ENCODE data around the gene BNIPL. TPM values are rescaled to one million over a fixed set of nuclear protein-coding genes. Genes with fewer than 3 reads are reported as not detected.

Gene BNIPL, protein sequence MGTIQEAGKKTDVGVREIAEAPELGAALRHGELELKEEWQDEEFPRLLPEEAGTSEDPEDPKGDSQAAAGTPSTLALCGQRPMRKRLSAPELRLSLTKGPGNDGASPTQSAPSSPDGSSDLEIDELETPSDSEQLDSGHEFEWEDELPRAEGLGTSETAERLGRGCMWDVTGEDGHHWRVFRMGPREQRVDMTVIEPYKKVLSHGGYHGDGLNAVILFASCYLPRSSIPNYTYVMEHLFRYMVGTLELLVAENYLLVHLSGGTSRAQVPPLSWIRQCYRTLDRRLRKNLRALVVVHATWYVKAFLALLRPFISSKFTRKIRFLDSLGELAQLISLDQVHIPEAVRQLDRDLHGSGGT
- polyA plus RNA-seq (ENCODE audit: insufficient read length in 3 of 3): 1 to 10 TPM; 1.0 to 2.5 (median 1.7) TPM

DNA sequence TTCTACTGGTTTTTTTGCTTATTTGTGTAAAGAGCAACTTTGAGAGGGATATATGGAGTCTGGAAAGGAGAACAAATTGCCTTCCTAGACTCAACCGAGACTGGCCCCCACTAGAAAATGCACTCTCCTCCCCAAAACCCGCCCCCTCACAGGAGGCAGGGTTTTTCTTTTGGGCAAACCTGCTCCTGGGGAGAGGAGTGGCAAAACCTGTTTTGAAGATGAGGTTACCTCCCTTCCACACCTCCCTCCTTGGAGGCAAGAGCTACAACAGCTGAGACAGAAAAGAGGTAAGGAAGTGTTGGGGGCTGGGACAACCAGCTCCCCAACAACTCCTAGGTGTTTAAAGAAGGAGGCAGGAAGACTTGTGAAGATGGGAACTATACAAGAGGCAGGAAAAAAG lies at the start of gene BNIPL:
Gene BNIPL, plus strand, starts transcription at position 231 of the 400 bp plus-strand sequence. Its CDS starts 140 bp downstream, at position 371.
- no peak for DNase-seq (ENCODE audit: low read depth in 3 of 3, low spot score in 2 of 3)

DNA sequence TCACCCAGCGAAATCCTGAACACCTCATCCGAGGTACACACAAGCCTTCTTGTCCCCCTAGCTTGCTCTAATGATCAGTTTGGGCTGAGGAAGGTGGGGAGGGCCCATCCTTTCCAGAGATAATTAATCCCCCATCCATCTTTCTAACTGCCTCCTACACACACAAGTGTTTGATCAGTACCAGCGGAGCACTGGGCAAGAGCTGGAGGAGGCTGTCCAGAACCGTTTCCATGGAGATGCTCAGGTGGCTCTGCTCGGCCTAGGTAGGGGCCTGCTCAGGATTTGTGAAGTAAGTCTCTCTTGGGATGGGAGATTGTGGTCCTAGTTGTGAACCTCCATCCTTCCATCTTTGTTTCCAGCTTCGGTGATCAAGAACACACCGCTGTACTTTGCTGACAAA lies 48.5 kb upstream of the BNIPL start:
- no peak for DNase-seq (ENCODE audit: low read depth in 3 of 3, low spot score in 2 of 3)

DNA sequence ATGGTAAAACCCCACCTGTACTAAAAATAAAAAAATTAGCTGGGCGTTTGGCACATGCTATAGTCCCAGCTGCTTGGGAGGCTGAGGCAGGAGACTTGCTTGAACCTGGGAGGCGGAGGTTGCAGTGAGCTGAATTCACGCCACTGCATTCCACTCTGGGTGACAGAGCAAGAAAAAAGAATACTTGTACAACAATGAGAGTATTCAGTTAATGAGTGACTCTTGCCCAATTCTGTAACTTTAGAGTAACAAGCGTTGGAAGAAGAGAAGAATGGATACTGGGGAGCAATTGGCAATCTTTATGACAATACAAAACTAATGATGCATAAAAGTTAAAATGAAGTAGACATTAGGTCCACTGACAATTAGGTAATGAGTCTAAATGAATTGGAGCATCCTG lies 43.8 kb upstream of the BNIPL start:
- DNase-seq (ENCODE audit: low read depth in 3 of 3, low spot score in 2 of 3): no peak

DNA sequence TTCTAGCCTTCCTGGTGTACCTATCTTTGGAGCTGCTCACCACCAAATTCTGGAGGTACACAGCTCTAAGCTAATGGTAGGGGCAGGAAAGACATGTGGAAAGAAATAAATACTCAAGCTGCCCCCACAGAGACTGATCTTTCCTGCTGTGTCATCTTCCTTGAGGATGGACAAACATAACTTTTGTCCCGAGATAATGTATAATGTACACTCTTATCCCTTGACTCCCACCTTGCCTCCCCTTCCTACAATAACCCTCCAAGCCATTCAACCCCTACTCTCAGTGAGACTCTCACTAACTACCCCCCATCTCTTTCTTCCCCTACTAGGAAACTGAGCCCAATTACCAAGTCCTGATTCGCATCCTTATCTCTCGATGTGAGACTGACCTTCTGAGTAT lies 42.1 kb upstream of the BNIPL start:
- no peak for DNase-seq (ENCODE audit: low read depth in 3 of 3, low spot score in 2 of 3)

DNA sequence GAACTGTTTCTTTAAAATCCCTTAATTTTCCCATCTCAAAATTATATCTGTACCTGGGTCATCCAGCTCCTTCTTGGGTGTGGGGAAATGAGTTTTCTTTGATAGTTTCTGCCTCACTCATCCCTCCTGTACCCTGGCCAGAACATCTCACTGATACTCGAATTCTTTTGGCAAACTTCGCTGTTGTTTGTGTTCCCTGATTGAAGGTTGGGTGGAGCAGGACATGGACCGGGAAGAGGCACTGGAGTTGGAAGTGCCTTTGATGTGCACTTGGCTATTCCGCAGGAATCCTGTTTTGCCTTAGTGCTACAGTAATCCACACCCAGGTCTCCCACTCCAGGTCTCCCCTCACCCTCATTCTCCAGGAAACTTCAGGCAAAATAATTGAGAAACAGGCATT lies 40.9 kb upstream of the BNIPL start:
- no peak for DNase-seq (ENCODE audit: low read depth in 3 of 3, low spot score in 2 of 3)

DNA sequence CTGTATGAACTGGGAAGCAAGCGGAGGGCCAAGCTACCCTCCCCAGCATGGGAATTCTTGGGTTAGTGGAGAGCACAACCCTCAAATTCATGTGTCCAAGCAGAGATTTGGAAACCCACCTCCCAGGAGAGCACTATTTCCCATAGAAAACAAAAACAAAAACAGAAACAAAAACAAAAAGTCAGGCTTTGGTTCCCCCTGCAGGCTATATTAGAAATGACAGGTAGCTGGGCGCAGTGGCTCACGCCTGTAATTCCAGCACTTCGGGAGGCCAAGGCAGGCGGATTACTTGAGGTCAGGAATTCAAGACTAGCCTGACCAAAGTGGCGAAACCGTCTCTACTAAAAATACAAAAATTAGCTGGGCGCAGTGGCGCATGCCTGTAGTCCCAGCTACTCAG lies 40.5 kb upstream of the BNIPL start:
- no peak for DNase-seq (ENCODE audit: low read depth in 3 of 3, low spot score in 2 of 3)

DNA sequence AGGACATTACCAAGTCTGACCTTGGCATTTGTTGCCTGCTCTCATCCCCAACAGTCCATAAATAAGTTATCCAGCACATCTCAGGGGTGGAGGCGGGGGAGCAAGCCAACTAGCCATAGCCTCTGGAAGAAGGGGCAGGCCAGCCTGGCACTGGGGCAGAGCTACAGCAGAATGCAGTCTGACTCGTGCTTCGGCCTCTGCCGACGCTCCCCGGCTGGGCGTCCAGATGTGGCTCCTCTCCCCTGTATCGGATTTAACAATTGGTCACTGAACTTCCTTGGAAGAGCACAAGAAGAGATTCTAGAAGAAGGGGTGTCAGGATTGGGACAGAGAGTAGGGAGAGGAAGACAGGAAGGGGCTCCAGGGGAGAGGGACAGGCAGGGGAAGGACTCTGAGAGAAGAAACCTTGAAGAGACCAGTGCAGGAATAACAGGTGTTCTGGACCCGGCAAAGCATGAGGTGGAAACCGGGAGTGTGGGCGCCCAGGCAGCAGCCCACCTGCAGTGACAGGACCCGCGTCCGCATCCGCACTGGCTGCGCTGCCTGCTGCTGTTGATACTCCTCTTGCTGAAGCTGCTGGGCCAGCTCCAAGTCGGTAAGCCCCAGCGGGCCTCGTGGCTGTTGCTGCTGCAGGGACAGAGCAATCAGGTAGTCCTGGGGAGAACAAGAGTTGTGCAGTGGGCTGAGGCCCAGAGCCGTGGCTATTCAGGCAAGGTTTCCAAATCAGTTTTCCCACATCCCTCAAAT lies 39.1 kb upstream of the BNIPL start:
- DNase-seq (ENCODE audit: low read depth in 3 of 3, low spot score in 2 of 3): no peak

DNA sequence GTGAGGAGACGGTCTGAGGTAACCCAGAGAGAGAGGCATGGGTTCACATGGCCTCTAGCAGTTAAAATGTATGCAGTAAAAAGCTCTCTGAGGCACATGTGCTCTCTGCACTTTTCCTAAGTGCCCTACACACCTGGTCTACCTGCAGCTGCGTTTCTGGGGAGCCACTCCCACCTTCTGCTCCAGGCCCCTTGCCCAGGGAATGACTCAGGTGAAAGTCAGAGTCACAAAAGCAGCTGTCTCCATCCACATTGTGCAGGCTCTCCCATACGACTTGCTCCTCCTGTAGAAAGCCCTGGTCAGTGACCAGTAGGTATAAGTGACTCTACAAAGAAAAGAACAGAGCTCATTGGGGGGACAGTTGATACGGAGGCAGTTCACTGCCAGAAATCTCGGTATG lies 38.4 kb upstream of the BNIPL start:
- no peak for DNase-seq (ENCODE audit: low read depth in 3 of 3, low spot score in 2 of 3)

DNA sequence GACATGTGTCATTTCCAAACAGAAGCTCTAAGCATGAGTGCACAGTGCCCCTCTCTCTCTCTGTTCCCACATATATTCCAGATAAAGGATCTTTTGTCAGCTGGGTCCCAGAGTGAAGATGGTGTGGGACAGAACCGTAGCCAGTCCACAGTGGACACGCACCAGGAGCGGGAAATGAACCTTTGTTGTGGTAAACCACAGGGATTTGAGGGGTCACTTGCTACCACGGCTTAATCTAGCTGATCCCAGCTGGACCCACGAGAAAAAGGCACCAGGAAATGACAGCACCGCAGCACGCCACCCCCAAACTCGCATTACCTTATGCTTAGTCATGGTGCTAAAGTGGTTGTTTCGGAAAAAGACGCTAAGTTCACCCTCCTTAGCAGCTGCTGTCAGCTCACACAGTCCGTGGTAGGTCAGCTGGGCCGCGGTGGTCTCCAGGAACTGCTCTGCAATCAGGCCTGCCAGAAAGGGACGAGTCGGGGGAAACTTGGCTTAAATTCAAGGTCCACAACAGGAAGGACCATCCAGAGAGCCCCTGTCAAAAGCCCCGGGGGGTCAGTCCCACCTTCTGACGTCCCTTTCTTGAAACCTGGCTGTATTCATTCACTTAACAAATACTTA lies 37.2 kb upstream of the BNIPL start:
- DNase-seq (ENCODE audit: low read depth in 3 of 3, low spot score in 2 of 3): no peak

DNA sequence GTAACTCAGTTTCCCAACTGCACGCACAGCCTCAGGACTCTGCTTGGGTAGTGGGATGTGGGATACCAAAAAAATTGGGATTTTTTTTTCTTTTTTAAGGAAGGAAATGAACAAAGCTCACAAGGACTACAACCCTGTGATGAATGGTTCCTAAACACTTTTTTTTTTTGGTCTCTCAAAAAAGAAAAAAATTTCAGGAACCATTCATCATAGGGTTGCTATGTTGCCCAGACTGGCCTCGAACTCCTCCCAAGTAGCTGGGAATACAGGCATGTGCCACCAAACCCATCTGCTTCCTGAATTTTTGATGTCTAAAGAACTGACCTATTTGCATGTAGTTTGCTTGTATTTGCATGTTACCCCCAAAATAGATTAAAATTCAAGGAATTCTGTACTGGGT lies 36.5 kb upstream of the BNIPL start:
- no peak for DNase-seq (ENCODE audit: low read depth in 3 of 3, low spot score in 2 of 3)

DNA sequence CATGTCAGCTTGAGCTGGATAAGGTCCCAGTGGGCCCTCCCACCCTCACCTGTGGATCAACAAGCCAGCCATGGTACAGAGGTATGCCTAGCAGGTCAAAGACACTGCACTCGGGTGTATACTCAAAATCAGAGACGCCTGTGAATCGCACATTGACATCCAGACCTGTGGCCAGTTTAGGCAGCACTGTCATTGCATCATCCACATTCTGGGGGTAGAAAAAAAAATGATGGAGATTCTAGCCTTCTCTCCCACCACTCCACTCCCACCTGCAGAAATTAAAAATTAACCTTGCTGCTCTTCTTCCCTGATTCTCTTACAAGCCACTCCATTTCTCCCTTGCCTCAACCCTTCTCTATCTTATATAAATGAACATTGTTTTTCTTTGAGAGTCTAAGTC lies 36.0 kb upstream of the BNIPL start:
- no peak for DNase-seq (ENCODE audit: low read depth in 3 of 3, low spot score in 2 of 3)

DNA sequence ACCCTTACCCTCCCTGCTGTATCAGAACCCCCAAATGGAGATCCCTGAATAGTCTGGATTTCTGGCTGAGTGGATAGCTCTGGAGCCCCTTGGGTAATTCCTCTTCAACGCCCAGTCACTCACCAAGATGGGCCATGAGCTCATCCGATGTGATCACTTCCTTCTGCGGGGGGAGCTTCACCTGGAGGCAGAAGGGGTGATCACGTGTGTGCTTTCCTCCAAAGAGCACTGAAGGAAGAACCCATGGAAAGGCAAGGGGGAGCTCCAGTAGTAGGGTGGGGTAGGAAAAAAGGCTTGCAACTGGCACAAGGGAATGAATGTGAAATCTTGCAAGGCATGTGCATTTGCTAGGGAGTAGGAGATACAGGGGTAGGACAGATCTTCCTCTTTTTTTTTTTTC lies 34.8 kb upstream of the BNIPL start:
- no peak for DNase-seq (ENCODE audit: low read depth in 3 of 3, low spot score in 2 of 3)

DNA sequence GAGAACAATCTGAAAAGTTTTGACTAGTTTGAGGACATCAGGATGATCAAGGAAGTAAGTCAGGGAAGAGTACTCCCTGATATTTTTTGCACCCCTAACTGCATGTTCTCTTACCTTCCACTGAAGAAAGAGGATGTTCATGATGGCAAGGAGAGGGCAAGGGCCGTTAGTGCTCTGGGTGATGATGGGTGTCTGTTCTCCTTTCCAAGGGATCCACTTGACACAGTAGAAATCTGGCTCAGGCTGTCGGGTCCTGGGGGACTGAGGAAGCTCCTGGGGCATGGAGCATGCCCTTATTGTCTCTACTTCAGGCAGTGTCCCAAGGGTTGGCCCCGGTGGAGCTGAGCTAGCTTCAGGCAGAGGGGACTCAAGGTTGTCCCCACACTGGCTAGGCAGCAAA lies 34.3 kb upstream of the BNIPL start:
- no peak for DNase-seq (ENCODE audit: low read depth in 3 of 3, low spot score in 2 of 3)

DNA sequence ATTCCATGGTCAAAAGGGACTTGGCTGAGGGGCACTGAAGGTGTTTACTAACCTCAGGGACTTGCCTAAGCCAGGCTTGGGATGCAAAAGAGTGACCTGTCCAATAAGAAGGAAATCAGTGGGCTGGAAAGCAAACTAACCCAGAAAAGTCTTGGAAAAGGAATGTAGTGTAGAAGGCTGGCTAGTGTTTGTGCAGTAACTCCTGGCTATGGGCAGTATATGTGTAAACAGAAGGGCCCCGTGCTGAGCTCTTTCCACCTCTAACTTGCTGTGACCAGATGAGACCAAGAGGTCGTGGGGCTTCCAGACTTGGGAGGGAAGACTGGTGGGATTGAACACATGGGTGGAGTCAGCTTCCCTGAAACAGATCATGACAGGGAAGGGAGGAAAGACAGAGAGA lies 33.8 kb upstream of the BNIPL start:
- DNase-seq (ENCODE audit: low read depth in 3 of 3, low spot score in 2 of 3): no peak

DNA sequence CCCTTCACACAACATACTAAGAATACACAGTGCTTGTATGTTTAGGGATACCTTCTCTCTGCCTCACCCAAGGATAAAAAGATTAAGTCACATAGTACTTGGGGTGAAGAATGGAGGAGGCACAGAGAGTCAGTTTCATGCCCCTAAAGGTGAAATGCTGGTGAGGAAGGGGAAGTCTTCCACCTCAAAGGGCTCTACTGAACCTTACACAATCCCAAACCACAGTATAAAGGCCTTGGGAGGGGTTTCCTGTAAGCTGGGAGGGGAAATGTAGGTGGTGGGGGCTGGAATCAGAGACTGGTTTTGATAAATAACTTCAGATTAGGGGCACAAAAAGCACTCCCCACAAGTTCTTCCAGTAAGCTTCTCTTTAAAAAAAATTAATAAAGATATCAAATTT lies 33.2 kb upstream of the BNIPL start:
- DNase-seq (ENCODE audit: low read depth in 3 of 3, low spot score in 2 of 3): no peak

DNA sequence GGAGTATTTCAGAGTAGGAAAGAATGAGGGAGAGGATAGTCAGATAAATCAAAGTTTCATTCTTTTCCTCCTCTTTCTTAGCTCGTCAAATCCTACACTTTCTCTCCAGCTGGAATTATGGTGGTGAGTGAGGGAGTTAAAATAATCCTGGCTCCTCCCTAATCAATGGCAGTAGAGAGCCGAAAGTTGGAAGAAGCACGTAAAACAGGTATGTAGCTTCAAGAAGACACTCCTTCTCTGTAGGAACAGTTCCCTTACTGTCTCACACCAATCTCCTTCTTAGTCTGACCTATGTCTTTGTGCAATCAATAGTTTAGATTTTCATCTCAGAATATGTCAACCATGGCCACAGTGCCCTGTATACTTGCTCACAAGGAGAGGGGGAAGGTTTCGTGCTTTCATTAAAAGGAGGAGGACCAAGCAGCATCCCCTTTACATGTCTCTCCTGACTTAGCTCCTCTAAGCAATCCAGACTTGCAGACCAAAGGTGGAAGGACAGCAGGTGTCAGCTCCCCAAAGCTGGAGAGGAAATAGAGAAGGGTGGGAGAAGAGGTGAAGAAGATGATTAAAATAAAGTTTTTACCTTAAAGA lies 30.6 kb upstream of the BNIPL start:
- no peak for DNase-seq (ENCODE audit: low read depth in 3 of 3, low spot score in 2 of 3)

DNA sequence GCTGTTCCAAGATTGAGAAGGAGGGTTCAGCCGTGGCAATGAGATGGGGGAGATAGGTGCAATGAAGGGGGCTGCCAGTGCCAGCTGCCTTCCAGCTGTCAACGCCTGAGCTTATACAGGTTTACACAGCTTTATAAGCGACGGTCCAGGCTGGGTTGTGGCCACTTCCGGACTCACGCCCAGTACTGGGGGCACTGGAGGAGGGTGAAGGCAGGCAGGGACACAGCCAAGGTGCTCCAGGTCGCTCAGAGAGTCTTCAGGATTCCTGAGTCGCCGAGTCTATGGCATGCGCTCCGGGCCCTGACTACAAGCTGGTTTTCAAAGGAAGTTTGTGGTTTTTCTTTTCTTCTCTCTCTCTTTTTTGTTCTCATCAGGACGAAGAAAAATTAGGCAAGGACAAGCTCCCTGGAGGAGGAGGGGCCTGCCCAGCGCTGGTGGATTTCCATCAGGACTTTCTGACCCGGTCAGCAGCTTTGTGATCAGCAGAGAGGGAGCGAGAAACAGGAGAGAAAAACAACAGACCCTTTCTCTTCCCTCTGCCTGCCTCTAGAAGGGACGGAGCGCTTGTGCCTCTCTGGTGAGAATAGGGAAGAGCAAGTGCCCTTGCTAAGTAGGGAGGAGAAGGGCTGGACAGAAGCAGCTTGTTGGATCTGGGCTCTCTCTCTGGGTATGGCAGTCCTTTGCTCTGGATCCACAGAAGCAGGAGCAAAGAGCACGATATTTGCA lies 29.9 kb upstream of the BNIPL start, which contains the start of gene MINDY1:
Gene MINDY1, minus strand, starts transcription at position 576 of the 726 bp plus-strand sequence. CDS start 4,285 bp downstream, outside the sequence.
- peak in 1 of 3 donors; percentile 77 for DNase-seq (ENCODE audit: low read depth in 3 of 3, low spot score in 2 of 3)

DNA sequence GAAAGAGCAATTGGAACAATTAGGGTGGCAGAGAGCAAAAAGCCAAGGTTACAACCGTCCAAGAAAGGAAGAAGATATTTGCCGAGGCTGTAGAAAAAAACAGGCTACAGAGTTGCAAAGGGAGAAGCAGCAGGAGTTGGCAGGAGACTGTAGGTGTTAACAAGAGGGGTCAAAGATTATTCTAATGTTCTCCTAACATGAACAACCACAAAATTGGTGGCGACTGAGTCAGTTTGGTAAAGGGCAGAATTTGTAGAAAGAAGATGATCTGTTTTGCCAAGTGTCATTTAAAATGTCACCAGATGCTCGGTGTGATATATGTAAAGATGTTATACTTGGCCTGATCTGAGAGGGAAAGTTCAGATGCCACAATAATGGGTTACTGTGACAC lies 28.5 kb upstream of the BNIPL start:
- DNase-seq (ENCODE audit: low read depth in 3 of 3, low spot score in 2 of 3): no peak

DNA sequence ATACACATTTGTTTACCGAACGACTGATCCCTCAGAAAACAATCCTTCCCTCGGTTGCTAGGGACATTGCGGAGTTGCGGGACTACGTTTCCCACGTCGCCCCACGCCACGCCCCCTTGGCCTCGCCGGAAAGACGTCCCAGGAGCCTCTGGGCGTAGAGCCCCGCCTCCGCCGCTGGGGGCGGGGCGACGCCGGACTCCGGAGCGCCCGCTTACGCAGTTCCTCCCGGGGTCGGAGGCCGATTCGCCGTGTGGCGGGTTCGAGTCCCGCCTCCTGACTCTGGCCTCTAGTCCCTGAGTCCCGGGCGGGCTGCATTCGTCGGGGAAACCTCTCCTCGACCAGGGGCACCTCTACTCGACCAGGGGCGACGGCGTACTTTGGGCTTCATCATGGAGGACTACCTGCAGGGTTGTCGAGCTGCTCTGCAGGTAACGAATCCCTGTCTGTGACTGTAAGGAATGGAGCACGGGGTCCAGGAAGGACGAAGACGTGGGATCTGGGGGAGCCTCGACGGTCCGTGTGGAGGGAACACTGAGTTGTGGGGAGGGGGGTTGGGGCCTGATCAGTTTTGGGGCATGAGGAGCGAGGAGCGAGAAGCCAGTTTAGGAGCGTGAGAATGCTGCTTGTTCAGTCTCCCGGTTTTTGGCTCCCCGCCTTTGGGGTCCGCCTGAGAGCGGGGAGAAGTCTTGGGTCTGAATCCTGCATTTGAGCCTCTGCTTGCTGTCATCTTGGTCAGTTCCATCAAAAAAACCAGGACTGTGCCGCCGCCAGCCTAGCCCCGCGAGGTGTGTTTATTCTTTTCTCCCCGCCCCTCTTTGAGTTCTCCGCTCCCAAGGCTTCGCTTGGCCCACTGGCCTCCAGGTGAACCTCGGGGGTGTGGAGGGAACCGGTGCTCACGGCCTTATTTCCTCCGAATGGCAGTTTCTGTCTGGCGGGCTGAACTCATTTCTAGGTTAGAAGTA lies 27.9 kb upstream of the BNIPL start, which contains the start of gene PRUNE1:
Gene PRUNE1, plus strand, starts transcription at position 206 of the 962 bp plus-strand sequence. Its CDS starts 184 bp downstream, at position 390.
- DNase-seq (ENCODE audit: low read depth in 3 of 3, low spot score in 2 of 3): peak in 2 of 3 donors; percentile 93
